Transverse colon (tissue), 4 donors: ENCODE results near the gene PDZD8.

Source experiments
- POLR2AphosphoS5 ChIP-seq, 3 donors: sonication (generic); formaldehyde crosslinking; IDR thresholded peaks; one replicate each; pipeline ENCODE4 v1.6.1; 2016; ENCODE audit warnings: antibody characterized with exemption in 3 of 3
- TF ChIP-seq, protein P1 (sequence below), 5 experiments: fragments of 200-600 bp in 3 of 5; fragments of 450-650 bp in 2 of 5; sonication (generic) in 3 of 5; IDR thresholded peaks; 1 replicate in 2 of 5; 2 replicates in 3 of 5; pipeline ENCODE4 v1.5.1; 2016 to 2017; ENCODE audit warnings: antibody characterized with exemption in 5 of 5, inconsistent platforms in 3 of 5, mild to moderate bottlenecking in 2 of 5, moderate library complexity in 1 of 5

DNA sequence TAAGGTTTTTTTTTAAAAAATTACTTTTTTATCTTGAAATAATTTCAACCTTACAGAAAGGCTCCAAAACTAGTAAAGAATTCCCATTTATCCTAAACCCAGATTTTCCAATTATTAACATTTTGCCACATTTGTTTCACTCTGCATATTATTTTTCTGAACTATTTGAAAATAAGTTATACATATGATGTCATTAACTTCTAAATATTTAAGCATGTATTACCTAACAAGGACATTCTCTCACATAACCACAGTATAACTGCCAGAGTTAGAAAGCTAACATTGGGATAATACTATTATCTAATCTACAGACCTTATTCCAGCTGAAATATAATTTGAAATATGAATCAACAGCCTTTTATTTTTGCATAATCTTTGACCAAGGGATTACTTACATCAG, 68.6 kb downstream of the PDZD8 start:
- TF ChIP-seq, protein P1, sequence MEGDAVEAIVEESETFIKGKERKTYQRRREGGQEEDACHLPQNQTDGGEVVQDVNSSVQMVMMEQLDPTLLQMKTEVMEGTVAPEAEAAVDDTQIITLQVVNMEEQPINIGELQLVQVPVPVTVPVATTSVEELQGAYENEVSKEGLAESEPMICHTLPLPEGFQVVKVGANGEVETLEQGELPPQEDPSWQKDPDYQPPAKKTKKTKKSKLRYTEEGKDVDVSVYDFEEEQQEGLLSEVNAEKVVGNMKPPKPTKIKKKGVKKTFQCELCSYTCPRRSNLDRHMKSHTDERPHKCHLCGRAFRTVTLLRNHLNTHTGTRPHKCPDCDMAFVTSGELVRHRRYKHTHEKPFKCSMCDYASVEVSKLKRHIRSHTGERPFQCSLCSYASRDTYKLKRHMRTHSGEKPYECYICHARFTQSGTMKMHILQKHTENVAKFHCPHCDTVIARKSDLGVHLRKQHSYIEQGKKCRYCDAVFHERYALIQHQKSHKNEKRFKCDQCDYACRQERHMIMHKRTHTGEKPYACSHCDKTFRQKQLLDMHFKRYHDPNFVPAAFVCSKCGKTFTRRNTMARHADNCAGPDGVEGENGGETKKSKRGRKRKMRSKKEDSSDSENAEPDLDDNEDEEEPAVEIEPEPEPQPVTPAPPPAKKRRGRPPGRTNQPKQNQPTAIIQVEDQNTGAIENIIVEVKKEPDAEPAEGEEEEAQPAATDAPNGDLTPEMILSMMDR (IDR thresholded peaks at IDR 0.05) = no peak
- TF ChIP-seq POLR2AphosphoS5 (IDR thresholded peaks at IDR 0.05) = no peak
